Measurements from ENCODE around the gene NQO2.

- peak in 1 of 3 donors; percentile 18 for TF ChIP-seq CTCF (IDR thresholded peaks at IDR 0.05)
- TF ChIP-seq POLR2A (IDR thresholded peaks at IDR 0.05) = no peak
These were observed 28.8 kb upstream of the NQO2 start for GRCh38 chr6:2970753-2971419.

Data from ovary (tissue), 3 donors.